GM21825 (cell line): ENCODE data around the gene TMEM132C.
A peak's percentile ranks its signal among the peaks of the same experiment; 100 is the strongest.

ENCODE experiments used
- ATAC-seq: cut with Tn5 transposase; IDR thresholded peaks from one replicate; pipeline ENCODE4 v1.9.1; 2021; ENCODE audit warnings: mild to moderate bottlenecking, moderate library complexity; ENCODE audit not compliant: unreplicated experiment

Gene TMEM132C

DNA sequence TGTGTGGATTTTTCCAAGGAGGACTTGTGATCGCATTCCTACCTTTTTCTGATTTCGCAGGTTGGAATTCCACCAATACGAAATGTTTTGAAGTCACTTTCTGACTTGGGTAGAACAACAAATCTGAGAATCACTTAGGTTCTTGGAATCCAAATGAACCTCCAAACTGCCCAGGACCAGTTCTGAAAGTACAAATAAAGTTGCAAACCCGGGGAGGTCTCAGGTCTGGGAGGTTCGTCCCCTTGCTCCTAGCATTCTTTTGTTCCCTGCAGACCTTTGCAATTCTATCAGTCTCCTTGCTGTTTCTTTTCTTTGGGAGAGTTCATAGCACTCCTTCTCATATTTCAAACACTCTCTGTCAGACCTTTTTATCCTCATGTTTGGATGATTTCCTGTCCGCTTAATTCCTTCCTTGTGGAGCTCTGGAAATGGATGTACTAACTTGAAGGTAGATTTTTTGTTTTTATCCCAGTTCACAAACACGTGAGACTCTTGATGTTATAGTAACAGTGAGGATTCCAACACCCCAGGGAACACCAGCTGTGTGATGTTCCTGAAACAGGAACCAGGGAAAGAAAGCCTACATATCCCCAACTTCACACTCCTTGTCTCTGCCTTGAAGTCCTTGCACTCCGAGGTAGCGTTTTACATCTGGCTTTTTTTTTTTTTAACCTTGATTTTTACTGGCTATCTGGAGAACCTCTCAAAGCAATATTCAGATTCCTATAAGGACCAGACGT is 70.6 kb downstream of the TMEM132C start:
- no peak for ATAC-seq

DNA sequence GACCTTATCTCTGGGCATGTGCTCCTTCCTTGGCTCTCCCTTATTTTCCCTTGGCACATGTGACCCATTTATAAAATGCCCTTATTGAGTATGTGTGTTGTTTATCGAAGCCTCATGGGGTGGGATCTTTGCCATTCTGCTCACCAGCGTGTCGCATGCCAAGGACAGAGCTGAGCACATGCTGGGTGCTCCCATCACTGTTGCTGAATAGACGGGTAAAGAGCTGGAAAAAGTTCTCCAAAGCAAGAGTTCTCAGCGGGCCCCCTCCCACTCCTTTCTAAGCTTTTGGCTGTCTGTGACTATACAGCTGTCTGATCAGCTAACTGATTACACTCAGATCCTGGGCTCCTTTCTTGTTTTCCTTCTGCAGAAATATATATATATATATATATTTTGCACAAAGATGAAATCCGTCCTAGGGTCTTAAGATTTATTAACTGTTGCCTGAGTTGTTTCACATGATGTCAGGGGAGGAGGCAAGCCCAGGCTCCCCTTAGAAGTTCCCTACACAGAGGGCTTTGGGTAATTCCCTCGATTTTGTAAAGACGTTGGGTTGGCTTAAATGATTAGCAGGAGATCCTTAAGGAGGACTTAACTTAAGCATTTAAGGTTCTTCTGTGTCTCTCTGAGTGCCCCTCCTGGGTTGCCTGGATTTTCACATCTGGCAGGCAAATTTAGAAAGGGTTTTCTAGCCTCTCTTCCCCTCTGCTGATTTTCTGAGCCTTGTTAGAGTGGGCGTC is 71.6 kb downstream of the TMEM132C start:
- no peak for ATAC-seq

DNA sequence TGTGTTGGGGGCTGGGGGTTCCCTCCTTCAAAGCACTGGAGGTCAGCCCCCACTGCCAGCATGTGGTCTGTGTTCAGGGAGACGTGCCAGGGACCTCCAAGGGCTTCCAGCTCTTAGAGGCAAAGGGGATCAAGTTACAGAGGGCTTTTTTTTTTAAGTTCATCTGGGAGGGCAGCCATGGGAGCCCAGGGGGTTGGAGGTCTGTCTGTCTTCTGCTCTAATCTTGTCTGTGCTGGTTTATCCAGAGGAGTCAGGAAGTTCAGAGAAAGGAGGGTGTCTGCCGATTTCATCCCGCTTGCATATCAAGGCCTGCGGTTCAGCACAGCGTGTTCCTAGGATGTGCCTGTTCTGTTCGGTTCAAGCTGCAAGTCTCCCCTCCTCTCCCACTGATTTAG is 72.2 kb downstream of the TMEM132C start:
- ATAC-seq, result no peak

DNA sequence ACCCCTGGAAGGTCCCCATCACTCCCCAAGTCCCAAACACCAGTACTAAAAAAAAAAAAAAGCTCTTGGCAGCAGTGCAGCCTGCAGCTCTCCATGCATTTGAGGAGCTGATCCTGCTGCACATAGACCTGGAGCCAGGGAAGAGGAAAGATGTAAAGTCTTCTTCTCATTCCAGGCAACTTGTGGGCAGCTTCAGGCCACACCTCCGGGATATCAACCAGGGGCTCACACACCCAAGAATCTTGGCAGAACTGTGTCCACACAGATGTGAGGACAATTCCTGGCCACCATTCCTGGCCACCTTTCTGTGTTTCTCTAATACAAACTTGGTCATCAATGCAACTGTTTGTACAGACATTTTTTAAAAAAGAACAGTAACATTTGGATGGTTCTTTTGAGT is 72.7 kb downstream of the TMEM132C start:
- ATAC-seq, result no peak

DNA sequence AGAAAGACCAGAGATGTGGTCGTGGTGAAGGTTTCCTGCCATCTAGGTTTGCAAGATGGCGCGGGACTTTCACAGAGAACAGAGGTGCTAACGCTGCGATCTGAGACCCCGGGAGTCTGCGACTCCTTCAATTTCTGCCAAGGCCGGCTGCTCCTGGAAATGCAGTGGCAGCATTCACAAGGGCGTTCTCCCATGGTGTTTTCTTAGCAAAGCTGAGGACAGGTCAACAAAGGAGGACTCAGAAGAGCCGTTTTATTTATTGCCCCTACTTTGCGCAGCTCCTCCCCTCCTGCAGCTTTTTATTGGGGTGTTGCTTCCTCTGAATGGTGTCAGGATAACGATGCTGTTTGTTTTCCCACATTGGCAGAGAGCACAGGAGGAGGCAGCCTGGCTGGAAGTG is 86.3 kb downstream of the TMEM132C start:
- no peak for ATAC-seq

DNA sequence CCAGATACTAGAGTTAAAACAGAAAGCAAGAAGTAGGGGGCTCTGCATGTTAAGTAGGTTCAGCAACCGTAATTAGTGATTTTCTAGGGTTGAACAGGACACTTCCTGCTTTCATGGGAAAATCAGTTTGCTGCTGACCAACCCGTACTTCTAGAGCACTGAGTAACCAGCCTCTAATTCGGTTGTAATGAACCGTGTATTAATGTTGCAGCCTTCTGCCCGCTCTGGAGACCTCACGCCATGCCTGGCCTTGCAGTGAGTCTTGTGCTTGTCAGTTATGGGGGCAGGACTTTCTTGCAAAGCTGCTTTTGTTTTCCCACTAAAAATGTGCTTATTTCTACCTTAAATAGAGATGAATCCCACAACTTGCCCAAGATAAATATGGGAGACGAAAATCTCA is 89.6 kb downstream of the TMEM132C start:
- no peak for ATAC-seq

DNA sequence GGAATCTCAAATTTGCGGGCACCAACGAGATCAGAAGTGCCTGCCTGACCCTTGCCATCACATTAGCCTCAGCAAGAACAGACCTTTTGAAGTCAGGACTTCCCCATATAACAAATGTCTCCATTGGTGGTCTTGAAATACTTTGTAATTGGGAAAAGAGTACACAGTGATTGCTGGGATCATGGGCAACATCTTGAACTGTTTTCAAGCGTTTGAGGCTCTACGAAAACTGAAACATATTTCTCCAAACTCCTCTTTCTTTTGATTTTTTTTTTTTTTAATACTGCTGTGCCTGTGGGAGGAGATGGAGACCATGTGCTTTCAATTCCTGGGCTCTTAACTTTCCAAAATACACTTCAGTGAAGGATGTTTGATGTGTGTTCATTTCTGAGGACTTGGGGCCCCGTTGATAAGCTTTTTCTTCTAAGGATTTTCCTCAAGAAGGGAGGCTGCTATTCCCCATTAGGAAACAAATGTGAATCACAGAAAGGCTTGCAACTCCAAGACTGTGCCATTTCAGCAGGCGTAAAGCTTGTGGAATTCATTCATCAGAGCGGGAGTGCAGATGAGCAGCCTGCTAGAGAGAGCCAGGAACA is 94.5 kb downstream of the TMEM132C start:
- no peak for ATAC-seq

DNA sequence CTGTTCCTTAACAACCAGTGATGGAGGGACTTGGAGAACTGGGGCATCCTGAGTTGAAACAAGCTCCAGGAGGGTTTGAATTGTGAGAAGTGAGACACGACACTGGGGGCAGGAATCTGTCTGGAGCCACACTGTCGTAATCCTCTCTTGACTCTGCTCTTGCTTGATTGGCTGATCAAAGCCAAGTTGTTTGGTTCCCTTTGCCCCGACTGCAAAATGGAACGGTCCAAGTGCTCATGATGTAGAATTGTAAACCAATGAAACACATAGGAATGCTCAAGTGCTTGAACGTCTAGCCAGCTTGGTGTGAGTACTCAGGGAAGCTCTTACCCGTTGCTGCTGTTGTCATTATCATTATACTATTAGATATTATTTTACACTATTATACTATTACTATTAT is 98.1 kb downstream of the TMEM132C start:
- ATAC-seq, result no peak

DNA sequence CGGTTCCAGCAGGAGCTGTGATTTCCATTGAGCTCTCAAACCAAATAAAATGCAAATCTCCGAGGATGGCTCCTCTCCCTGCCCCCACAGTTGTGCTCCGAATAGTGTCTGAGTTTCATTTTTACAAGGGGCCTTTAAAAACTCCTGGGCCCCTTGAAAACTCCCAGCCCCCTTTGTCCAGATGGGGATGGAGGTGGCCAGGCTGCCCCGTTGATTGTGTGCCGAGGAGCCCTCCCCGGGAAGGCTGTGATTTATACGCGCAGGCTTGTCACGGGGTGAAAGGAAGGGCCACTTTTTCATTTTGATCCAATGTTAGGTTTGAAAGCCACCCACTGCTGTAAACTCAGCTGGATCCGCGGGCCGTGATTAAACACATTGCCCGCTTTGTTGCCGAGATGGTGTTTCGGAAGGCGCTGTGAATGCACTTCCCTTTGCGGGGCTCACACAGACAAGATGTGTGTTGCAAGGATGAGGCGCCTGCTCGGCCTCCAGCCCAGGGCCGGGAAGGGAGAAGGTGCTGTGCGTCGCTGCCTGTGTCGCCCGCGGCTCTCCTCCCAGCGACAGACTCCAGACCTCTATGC is 98.8 kb downstream of the TMEM132C start:
- no peak for ATAC-seq

DNA sequence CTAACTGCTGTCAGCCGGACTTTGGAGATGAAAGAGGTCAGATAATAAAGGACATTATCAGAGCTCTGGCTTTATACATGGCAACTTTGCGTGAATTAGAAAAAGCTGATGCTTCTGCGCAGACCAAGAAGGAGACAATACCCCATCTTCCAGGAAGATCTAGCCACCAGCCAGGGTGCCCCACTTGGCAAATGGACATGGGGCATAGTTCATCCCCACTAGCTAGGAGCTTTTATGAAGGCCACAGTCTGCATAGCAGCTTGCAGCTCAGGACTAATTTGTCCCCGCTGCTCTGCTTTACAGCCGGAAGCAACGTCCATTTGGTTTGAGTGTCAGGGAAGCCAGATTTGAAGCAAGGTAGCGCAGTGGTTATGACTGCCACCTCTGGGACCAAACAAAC is 101.0 kb downstream of the TMEM132C start:
- no peak for ATAC-seq

DNA sequence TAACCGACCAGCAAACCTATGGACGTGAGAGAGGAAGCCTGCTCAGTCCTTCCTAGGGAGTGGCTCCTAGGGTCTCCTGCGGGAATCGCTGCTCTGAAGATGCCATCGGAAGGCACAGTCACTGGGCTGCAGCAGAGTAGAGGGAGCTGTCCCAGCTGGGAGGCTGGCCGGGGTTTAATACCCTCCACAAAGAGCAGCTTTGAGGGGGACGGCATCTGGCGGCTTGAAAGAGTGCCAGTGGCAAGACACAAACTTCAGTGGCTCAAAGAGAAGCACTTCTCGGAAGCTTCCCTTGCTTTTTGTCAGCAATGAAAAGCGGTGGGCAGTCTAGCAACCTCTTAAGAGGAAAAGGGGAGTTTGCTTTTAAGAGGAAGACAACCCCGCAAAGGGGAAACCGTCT is 114.6 kb downstream of the TMEM132C start:
- ATAC-seq, result no peak

DNA sequence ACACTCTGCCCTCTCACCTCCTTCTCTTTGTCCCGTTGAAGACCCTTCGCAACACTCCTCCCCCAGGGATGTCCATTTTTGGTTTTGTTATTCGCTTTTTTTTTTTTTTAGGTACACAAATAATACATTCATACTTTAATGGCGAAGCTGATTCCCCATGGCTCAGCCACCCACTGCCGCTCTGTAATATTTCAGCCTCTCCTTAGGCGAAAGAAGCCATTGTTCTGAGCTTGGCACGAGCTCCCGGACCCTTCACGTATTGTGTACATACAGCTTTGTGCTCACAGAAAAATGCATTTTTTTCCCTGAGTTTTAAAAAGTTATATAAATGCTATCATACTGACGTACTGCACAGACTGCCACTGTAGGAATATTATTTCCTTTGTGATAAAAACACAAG is 115.0 kb downstream of the TMEM132C start:
- ATAC-seq, result no peak

DNA sequence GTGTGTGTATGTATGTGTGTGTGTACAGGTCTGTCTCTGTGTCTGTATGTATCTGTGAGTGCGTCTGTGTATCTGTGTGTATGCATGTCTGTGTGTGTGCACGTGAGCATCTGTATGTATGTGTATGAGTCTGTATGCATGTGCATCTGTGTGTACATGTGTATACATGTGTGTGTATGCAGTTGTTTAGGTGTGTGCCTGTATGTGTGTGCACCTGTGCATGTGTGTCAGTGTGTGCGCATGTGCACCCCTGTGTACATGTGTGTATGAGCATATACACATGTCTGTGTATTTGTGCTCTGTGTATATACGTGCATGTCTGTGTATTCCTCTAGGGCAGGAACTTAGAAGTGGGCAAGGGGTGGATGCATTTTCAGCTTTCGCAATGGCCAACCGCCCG is 116.0 kb downstream of the TMEM132C start:
- no peak for ATAC-seq

DNA sequence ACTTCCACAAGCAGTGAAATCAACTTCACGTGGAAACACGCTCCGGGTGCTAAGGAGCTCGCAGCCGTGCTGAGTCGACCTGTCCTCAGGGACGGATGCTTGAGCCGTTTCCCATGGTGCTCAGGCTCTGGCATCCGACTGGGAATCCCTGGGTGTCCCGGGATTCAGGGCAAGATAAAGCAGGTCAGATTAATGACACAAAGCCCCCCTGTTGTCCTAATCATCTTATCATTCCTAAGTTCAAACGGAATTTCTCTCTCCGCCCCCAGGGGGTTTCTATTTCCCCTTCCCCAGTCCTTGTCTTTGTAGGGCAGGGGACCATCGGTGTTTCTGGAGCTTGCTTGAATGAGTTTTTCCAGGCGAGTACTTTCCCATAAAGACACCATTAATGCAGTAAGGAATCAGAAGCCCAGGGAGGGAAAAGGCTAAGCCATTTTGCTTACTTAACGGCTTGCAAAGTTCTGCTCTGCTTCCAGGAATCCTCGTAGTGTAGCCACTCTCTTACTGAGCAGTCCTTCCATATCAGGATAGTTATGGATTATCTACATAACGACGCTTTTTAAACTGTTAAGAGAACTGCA is 116.5 kb downstream of the TMEM132C start:
- no peak for ATAC-seq

DNA sequence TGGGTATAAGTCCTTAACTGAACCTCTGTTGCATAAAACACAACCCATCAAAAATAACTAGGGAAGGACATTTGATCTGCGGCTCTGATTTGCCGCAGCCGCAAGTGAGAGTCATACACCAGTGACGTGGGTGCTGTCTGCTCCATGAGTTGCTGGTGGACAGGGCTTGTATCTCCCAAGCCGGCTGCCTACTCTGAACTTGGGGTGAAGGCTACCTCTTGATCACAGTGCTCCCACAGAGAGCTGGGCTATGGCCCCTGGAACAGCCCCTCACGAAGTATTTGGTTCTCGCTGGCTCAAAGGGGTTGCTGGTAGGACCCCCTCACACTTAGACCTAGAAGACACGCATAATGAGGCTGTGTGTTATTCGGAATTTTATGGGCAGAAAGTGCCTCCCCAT is 118.8 kb downstream of the TMEM132C start:
- ATAC-seq, result no peak

DNA sequence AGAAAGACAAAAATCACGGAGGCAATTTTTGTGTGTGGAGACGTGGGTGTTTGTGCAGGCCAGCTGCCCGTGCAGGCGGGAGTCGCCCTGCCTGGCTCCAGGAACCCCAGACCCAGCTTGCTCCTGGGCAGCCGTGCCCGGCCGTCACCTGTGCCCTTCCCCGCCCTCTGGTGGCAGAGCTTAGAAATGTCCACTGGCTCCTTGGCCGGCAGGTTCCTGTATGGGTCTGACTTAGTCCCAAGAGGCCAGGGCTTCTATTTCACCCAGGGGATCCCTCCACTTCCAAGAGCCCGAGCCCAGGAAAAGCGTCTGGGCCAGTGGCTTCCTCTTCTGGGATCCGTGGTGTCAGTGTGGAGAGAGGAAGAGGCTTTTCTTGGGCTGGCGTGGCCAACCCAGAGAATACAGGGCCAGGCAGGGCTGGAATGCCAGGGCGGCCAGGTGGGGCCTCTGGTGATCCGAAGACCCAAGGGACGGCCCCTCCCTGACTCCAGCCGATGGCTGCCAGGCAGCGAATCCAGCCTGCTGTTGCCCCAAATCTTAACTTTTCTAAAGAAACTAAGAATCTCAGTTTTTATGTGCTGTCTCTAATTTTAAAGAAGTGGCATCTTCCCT is 120.9 kb downstream of the TMEM132C start:
- ATAC-seq, result peak; percentile 61

DNA sequence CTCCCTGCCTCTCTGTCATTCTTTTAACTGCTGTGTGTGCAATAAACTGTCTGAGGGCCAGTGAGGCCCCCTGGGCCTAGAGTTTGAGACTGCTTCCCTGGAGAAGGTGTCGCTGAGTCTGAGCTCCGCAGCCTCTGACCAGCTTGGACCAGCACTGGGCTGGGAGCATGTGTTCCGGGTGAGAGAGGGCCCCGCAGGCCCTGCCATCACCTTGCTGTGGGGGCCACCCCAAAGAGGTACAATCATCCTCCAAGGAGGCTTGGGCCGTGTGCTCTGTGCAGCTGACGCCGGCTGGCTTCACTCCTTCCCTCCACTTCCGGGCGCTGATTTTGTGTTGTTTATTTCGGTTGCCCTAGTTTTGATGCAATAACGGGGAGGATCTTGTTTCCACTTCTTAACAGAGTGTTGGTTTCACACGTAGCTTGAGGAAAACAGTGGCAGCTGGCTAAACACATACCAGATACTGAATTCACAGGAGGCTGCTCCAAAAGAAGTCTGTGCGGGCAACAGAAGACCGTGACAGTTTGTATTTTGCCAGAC is 121.6 kb downstream of the TMEM132C start:
- ATAC-seq, result no peak

DNA sequence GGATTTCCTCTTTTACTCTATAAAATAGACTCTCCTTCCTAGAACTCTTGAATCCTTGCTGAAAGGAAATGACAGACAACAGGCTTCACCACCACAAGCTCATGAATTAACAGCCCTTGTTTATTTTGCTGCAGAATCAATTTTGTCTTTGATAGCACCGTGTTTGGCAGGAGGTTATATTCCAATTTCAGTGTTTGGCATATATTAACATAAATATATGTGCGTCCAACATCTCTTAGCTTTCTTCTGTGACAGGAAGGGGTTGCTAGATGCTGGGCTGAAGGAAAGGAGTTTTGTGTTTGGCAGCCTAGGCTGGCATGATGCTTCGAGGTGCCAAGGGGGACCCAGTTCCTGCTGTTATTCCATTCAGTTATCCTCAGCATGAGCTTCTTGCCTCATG is 126.4 kb downstream of the TMEM132C start:
- ATAC-seq, result no peak

DNA sequence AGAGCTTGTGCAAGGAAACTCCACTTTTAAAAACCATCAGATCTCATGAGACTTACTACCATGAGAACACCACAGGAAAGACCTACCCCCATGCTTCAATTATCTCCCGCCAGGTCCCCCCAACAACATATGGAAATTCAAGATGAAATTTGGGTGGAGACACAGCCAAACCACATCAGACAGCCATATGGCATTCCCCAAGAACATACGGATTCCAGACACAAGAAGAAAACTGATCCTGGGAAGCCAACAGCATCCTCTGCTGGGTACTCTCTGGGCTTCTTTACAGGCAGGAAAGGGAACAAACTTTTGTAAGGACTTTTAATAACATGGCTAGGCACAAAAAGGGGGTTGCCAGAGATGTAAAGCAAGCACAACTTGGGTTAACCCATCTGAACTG is 127.2 kb downstream of the TMEM132C start:
- no peak for ATAC-seq

DNA sequence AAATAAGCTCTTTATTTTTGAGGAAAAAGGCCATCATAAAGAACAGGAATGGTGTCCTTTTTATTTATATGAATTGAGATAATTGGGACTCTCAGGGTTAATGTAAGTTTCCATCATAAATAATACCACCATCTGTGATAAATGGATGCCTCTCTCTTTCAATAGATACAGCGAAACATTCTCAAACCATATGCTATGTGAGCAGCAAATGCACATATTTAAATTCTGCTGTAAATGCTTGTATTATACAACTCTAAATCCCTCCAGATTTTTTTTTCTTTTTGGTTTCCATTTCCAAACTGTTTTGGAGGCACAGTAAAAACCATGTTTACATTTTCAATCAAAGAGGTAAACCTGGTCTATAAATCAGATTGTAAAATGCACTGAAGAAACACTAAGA is 132.3 kb downstream of the TMEM132C start:
- ATAC-seq, result no peak
